ENCODE measurements around the gene ZNF493.

ZNF493 gene

GRCh38 chr19:21396893-21397572 is at the start of gene ZNF493:
Gene ZNF493, plus strand, starts transcription at chr19:21397133. Its CDS starts 105 bp downstream, at chr19:21397238.
- peak; percentile 94 for DNase-seq

- no peak for DNase-seq
These were observed 44.1 kb upstream of the ZNF493 start for GRCh38 chr19:21352830-21353229.

- DNase-seq: peak; percentile 95
These were observed 38.0 kb upstream of the ZNF493 start, which contains the start of gene ZNF738 for GRCh38 chr19:21358768-21359451. Gene ZNF738, plus strand, starts transcription at chr19:21359000. Its CDS starts 141 bp downstream, at chr19:21359141.

- DNase-seq: no peak
These were observed 34.6 kb upstream of the ZNF493 start for GRCh38 chr19:21362291-21362690.

GRCh38 chr19:21383980-21384582 is 12.9 kb upstream of the ZNF493 start:
- DNase-seq: no peak

GRCh38 chr19:21396121-21396520 is 812 bp upstream of the ZNF493 start:
- DNase-seq: no peak

- DNase-seq: no peak
These were observed 1.9 kb downstream of the ZNF493 start for GRCh38 chr19:21398851-21399250.

GRCh38 chr19:21402303-21402985 is 5.5 kb downstream of the ZNF493 start:
- no peak for DNase-seq

- DNase-seq: no peak
These were observed 13.2 kb downstream of the ZNF493 start for GRCh38 chr19:21410166-21410565.

- DNase-seq: no peak
These were observed 25.3 kb downstream of the ZNF493 start for GRCh38 chr19:21422244-21422643.

GRCh38 chr19:21423057-21424041 is 26.4 kb downstream of the ZNF493 start:
- DNase-seq: no peak

- DNase-seq: no peak
These were observed 33.7 kb downstream of the ZNF493 start for GRCh38 chr19:21430675-21431074.

GRCh38 chr19:21432590-21432989 is 35.7 kb downstream of the ZNF493 start:
- DNase-seq: no peak

GRCh38 chr19:21434516-21434915 is 37.6 kb downstream of the ZNF493 start:
- DNase-seq: no peak

- no peak for DNase-seq
These were observed 38.1 kb downstream of the ZNF493 start for GRCh38 chr19:21434967-21435544.

- no peak for DNase-seq
These were observed 42.3 kb downstream of the ZNF493 start for GRCh38 chr19:21439201-21439751.

- no peak for DNase-seq
These were observed 43.4 kb downstream of the ZNF493 start for GRCh38 chr19:21440321-21440720.

GRCh38 chr19:21451187-21451586 is 54.3 kb downstream of the ZNF493 start:
- DNase-seq: no peak

GRCh38 chr19:21454901-21455300 is 58.0 kb downstream of the ZNF493 start:
- no peak for DNase-seq

- no peak for DNase-seq
These were observed 63.8 kb downstream of the ZNF493 start for GRCh38 chr19:21460686-21461085.

- DNase-seq: no peak
These were observed 65.6 kb downstream of the ZNF493 start for GRCh38 chr19:21462540-21462939.

Data from fibroblast of skin of right quadriceps (primary cell).